GM19328 (cell line): ENCODE data around the gene PDIA6.

Source experiments
- ATAC-seq: cut with Tn5 transposase; IDR thresholded peaks from one replicate; pipeline ENCODE4 v1.9.1; 2021; ENCODE audit warnings: mild to moderate bottlenecking, moderate library complexity; ENCODE audit not compliant: unreplicated experiment

PDIA6 gene

DNA sequence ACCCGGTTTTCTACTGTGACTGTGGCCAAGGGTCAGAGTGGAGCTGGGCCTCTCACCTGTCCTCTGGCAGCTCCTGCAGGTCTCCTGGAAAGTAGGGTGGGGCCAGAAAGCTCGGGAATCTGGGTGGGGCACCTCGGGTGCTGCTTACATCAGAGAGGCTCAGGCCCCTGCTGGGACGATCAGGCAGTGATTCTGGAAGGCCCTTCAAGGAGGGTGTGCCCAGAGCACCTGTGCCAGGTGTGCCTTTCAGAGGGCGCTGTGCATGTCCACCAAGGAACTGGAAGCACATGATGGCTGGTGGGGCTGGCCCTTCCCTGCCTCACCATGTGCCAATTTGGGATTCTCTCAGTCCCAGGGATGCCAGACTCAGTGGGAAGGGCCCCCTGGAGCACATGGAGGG lies 47.1 kb downstream of the PDIA6 start:
- no peak for ATAC-seq

DNA sequence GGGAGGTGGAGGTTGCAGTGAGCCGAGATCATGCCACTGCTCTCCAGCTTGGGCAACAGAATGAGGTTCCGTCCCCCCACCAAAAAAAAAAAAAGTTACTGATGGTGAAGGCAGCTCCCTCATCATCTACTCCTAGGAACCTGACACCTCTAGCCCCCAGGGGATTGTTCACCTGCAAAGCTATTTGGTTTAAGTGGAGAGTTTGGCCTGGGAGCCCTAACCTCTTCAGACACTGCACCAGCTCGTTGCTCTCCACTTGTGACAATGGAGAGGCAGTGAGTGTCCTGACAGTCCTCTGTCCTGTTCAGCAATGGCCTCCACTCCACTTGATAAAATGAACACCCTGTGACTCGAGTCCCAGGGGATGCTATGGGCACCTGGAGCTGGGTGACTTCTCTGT lies 47.7 kb downstream of the PDIA6 start:
- no peak for ATAC-seq

DNA sequence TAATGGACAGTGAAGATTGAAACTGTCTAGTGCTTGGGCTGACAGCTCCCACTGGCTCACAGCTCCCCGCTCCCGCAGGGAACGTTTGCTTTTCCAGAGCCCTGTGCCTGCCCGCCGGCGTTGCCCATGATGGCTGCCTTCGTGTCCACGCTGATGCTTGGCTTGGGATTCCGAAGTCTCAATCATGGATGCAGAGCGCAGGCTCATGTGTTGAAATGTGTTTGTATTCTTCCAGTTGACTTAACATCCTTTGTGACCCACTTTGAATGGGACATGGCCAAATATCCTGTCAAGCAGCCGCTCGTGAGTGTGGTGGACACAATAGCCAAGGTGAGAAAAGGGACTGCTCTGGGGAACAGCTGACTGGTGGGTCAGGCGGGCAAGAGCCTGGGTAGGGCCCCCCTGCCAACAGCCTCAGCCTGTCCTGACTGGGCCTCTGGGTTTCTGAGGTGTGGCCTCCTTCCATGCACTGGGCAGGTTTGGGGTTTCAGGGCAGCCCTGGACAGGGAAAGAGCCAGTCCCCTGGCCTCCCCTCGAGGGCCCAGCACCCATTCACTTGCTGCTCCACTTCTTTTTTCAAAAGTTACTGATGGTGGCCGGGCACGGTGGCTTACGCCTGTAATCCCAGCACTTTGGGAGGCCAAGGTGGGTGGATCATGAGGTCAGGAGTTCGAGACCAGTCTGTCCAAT lies 48.3 kb downstream of the PDIA6 start:
- ATAC-seq = no peak

DNA sequence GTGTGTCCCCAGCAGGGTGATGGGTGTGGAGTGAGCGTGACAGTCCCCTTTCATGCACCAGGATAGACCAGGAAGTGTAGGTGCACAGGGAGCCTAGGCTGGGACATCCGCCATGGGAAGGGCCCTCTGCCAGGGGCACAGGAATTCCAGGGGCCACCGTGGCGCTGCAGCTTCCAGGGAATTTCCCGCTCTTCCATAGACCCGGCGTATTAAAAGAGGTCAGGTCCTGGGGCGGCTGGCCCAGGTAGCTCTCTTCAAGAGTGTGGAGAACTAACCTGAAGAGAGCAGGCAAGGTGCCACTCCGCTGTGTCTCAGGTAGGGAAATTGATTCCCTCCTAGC lies 49.2 kb downstream of the PDIA6 start:
- ATAC-seq = no peak

DNA sequence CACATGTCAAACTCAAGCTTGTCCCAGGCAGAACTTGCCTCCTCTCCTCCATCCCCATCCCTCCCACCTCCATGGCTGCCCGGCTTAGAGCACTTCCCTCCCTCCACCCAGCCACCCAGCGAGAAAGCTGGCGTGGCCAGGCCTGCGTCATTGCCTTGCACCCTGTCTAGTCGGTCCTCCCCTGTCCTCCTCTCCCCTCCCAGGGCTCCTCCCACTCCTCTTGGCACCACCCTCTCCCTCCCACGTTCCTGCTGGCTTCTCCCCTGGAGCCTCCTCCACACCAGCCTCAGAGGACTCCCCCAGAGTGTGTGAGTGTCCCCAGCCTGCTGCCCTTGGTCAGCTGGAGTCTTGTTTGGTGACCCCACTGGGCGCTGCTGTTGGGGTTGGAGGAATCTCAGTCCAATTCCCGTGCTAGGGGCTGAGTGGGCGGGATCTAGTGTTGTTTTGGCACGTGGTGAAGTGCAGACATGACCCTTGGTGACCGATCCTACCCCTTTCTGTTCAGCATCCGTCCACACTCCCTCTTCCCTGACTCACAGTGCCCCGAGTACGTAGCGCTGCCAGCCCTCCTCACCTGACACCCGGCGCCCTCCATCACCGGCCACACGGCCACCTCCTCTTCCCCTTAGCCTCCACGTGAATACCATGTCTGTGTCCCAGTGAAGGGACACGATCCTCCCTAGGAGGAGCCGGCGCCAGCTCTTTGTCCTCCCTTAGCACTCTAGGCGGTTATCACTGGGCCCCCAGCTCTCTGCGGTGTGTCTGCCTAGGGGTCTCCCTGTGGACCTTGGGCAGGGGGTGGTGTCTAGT lies 49.7 kb downstream of the PDIA6 start:
- ATAC-seq = no peak

DNA sequence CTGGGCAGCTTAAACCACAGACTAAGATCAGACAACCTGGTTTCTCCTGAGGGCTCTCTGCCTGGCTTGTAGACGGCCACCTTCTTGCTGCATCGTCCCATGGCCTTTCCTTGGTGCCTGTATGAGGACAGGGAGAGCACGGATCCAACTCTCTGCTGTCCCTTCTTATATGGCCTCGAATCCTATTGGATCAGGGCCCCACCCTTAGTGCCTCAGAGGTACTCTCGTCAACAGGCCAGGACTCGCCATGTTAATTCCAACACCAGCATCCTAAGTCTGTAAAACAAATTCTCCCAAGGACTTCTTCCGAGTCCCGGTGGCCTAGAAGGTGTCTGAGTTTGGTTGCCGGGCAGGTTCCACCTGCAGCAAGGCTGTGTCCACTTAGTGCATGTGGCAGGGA lies 51.0 kb downstream of the PDIA6 start:
- ATAC-seq = no peak

DNA sequence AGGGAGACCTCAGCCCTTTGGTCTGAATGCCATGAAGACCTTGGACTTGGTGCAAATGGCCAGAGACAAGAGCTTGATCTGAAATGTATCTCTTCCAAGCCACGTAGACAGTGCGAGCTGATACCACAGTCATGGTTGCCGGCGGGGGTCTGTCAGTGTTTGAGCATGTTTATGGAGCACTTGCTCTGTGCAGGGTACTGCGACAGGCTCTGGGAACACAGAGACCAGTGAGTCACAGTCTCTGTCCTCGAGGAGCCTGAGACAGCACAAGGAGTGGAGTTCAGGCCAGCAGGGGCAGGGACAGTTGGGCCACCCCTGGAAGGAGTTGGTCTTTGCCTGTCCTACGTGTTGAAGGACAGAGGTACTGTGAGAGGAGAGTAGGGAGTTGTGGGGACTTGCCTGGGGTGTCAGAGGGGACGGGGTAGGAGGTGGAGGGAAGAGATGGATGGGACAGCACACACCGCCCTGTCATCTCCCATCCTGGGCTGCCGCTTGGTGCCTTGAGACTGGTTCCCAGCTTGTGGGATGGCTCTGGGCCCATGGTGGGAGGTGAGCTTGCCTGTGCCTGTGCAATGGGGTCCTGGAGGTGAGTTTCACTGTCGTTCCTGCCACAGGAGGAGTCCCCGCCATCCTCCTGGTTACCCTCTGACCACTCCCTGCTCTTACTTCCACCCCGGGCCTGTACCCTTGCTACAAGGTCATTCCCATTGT lies 51.6 kb downstream of the PDIA6 start:
- ATAC-seq = no peak

DNA sequence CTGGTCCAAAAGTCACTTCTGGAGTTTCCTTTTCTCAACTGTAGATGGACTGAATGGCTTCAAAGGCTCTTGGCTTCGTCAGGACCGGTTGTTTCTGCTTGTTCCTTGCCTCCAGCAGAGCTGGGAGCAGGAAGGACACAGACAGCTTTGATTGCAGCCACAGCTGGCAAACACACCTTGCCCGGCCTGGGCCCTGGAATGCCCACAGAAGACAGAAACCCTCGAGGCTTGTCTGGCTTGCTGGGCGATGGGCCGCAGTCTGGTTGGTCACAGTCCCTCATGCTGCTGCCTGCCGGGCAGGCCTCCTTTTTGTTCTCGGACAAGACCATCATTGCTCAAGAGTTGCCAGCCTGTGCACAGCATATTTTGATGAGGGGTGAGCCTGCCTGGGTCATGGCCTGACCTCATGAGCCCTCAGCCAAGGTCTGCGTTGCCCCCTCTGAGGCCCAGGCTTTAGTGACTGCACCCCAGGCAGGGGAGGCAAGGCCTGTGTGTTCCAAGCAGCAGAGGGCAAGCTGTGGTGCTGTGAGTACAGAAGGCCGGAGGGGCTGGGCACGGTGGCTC lies 53.4 kb downstream of the PDIA6 start:
- no peak for ATAC-seq

DNA sequence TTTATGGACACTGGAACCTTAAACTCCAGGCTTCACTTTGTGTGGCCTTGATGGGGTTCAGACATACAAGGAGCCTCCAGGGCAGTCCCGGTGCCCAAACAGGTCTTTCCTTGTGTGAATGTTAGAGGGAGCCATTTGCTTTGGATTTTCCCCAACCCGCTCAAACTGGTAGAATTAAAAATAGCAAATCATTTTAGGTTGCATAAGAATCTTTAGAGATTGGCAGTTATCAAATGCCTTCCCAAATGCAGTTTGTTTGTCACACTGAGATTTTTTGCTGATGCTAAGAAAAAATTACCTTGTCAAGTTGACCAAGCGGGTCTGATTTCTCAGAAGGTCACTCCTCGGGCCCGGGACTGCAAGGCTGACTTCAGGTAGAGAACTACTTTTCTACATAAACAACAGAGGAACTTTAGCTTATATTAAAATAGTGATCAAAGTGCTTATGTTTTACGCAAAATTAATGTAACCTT lies 54.7 kb downstream of the PDIA6 start:
- ATAC-seq = no peak

DNA sequence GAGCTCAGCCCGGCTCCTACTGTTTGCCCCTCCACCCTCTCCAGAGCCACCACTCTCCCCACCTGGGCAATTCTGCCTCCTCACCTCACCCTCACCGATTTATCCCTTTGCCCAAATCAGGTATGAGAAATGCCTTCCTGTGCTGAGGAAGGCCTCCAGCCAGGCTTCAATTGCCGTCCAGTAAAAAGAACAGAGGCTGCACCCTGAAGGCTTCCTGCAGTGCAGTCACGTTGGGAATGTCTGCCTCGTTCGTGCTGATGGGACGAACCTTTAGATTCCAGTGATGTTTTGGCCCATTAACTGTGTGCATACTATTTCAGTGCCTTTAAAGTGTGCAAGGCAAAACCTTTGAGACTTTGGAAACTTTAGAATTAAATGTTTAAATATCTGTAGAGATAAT lies 57.0 kb downstream of the PDIA6 start:
- ATAC-seq = no peak

DNA sequence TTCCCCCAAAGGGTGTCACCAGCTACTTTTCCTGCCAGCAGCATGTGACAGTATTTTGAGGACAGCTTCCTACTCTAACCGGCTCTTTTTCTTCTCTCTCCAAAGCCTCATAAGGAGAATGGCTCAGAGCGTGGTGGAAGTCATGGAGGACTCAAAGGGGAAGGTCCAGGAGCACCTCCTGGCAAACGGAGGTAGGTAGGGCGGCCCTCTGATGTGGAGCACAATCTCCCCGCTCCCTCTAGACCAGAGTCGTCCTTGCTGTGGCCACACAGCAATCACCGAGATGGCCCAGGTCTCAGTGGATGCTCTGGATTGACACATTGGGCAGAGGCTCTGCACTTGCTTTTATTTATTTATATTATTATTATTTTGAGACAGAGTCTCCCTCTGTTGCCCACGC lies 58.7 kb downstream of the PDIA6 start:
- no peak for ATAC-seq

DNA sequence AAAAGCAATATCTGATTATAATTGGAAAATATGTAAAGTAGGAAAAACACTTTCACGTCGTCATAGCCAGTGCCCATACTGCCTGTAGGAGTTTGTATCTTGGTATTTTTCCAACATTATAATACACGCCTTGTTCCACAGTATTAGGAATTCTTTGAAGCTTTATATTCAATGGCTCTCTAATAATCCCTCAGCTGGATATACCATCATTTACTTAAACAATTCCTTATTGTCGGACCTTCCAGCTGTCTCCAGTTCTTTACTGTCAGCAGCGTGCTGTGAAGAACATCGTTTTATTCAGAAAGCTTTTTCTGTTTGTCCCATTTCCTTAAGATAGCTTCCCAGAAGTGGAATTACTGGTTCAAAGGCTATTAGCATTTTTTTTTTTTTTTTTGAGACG lies 59.4 kb downstream of the PDIA6 start:
- ATAC-seq = no peak

DNA sequence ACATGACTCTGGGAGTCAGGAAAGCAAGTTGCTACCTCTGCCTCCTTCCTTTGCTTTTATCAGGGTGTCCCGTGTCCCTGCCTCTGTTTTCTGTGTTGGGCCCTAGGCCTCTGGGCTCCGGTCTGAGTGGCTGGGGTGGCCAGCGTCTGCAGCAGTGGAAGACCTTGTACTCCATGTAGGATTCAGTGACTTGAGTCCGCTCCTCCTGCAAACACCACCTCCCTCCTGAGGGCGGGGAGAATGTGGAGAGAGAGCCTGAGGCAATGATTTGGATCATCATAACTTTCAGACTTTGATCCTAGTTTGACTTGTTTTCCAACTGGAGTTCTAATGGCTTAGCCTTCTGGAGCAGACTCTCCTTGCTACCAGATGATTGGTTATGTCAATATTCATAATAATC lies 60.3 kb downstream of the PDIA6 start:
- no peak for ATAC-seq

DNA sequence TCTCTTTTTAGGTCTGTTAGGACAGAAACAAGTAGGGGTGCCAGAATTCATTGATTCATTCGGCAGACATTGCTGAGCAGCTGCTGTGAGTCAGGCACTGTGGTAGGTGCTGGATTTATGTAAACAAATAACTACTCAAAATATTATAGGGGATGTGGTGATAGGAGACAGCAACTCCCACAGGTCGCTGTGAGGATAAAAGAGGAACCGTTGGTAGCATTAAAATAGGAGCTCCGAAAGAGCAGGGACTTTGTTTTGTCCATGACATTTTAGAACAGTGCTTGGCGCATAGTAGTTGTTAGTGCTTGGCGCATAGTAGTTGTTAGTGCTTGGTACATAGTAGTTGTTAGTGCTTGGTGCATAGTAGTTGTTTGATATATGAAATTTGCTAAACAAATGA lies 62.0 kb downstream of the PDIA6 start:
- no peak for ATAC-seq

DNA sequence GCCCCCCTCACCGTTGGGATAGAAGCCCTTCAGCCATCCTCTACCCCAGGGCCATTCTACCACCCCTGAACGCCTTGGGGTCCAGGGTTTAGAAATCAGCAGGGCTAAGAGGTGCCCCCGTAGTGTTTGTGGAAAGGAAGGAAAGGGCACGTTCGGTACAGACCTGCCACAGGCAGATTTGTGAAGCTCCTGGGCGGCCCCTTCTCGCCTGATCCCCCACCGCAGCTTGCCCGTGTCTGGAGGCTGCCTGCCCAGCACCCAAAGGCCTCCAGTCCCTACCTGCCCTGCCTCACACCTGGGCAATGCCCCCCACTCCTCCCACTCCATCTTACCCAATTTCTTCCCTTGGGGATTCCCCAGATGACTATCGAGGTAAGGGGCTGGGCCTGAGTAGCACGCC lies 69.9 kb downstream of the PDIA6 start:
- ATAC-seq = no peak

DNA sequence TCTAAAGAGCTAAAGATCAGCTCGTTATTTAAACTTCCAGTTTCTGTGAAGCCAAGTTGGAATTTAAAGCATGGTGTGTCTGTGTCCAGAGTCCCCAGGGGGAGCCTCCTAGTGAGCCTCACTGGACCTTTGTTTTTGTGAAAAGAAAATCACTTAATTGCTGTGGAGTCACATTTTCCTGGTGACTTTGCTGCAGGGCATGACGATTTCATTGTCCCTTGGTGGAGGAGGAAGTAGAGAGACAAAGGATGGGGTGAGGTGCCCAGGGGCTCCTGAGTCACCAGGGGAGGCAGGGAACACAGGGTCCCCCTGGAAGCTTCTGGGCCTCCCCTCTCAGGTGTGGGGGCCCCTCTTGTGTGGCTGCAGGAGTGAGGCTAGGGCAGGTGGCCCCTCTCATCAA lies 71.4 kb downstream of the PDIA6 start:
- ATAC-seq = no peak

DNA sequence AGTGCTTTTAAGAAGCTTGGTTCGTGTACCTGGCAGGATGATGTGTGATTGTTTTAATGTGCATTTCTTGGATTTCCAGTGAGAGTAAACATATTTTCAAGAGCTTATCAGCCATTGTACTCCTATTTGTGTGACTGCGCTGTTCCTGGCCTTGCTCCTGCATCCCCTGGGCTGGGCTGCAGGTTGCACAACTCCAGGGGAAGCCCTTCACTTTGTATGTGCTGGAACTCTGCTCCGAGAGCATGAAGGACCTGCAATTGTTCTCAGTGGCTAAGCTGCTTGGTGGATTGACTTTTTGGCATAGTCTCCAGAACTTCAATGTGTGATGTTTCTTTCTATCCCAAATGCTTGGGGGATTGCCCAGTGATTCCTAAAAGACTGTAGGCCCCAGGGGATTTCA lies 72.4 kb downstream of the PDIA6 start:
- no peak for ATAC-seq

DNA sequence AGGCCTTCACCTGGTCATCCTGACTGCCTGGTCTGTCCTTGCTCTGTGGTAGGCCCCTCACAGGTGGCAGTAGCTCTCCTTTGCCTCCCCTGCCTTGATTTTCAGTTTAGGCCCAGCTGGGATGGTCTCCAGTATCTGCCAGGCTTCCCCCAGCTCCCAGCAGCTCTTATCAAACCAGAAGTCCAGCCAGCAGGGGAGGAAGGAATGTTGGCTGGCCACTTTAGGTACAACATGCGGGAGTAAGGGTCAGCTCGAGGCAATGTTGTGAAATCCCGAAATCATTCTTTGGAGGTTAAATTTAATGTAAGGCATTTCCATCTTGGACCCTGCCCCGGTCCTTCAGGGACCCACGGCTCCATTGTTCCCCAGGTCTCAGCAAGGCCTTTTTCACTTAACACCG lies 74.4 kb downstream of the PDIA6 start:
- ATAC-seq = no peak

DNA sequence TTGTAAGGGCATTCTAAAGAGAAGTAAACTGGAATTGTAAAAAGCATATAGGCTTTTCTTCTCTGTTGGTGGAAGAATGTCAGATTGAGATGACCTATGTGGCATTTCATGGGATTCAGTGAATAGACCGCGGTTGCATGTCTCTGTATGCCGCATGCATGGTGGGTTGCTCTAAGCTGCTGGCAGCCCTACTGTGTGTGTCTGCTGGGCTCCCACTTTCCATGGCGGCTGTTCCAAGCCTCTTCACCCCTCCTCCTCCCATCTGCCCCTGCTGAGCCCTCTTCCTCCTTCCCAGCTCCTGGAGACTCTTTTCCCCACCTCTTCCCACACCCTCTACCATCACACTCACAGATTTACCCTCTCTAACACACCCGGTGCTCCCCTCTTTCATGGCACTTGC lies 78.6 kb downstream of the PDIA6 start:
- no peak for ATAC-seq

DNA sequence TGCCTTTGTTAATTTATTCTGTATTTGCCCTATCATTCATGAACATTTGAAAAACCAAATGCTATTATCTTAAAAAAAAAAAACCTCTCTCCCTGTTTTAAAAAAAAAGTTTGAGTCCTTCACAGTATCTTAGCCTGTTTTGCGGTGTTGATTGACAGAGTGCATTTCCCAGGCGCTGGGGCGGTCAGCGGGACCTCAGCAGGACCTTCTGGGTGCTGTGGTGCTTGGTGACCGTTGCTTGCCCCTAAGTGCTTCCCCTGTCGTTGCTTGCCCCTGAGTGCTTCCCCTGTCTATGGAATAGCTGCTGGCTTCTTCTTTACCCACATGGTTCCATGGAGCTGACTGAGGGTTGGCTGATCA lies 79.0 kb downstream of the PDIA6 start:
- no peak for ATAC-seq
